C4-2B (cell line): ENCODE results near the gene SWAP70.

ENCODE experiments used
- CTCF ChIP-seq: fragments of 450-650 bp; conservative IDR thresholded peaks from 2 replicates; pipeline ENCODE4 v1.5.1; 2017; ENCODE audit warnings: mild to moderate bottlenecking
- ZFX ChIP-seq: fragments of 450-650 bp; IDR thresholded peaks from 2 replicates; pipeline ENCODE4 v1.6.1; 2017

- TF ChIP-seq ZFX, result no peak
- TF ChIP-seq CTCF, result no peak
Observed at GRCh38 chr11:9687711-9688477, 24.0 kb downstream of the SWAP70 start.
